Right cardiac atrium (tissue), 5 donors: Measurements from ENCODE around the gene RAB11FIP4. TPM values are rescaled to one million over a fixed set of nuclear protein-coding genes. Genes with fewer than 3 reads are reported as not detected.

Source experiments
- ATAC-seq, 2 donors: fragments of 200-7000 bp; cut with Tn5 transposase; one replicate each; pipeline versions ENCODE4 v1.8.0 to v1.9.1; 2020; ENCODE audit warnings: moderate library complexity in 2 of 2, mild to moderate bottlenecking in 1 of 2
- DNase-seq, 3 donors: peaks; one replicate each; pipeline ENCODE4 v3.0.0-alpha.2; 2020
- H3K27ac ChIP-seq: one replicate; pipeline ENCODE4 v1.5.1; 2013; ENCODE audit warnings: mild to moderate bottlenecking, low read length, control low read depth, moderate library complexity
- H3K27me3 ChIP-seq: one replicate; pipeline ENCODE4 v1.6.1; 2013; ENCODE audit not compliant: control insufficient read depth, insufficient read depth
- H3K4me1 ChIP-seq: one replicate; pipeline ENCODE4 v1.6.1; 2013; ENCODE audit warnings: low read length; ENCODE audit not compliant: control insufficient read depth, insufficient read depth
- H3K4me3 ChIP-seq: one replicate; pipeline ENCODE4 v1.5.1; 2013; ENCODE audit warnings: low read length, control low read depth
- H3K9me3 ChIP-seq: one replicate; pipeline ENCODE4 v1.6.1; 2013; ENCODE audit warnings: low read length; ENCODE audit not compliant: control insufficient read depth
- WGBS: extraction: QIAGEN DNeasy Blood & Tissue Kit; methylation state at CpG from one replicate; pipeline ENCODE4 v1.1.7; 2013; 5-methylcytosine and 5-hydroxymethylcytosine counted together
- intact Hi-C, 4 donors: fragments of 100-400 bp; cut with DNase I; formaldehyde crosslinking; loops; one replicate each; pipeline versions ENCODE4 v1.11.0 to v1.14.0; 2022 to 2023
- polyA plus RNA-seq: library from polyadenylated mRNA; stranded (reverse); fragments of 200-250 nt; gene quantifications from one replicate; pipeline ENCODE4 v1.2.3, GENCODE V29; 2013
- total RNA-seq, 4 donors: library from RNA; stranded (reverse); fragmentation: NEBNext Ultra II Directional; extraction: Animal tissue kit (Norgen Biotek cat#: 25700); gene quantifications; one replicate each; pipeline ENCODE4 v1.2.1, GENCODE V29; 2021
- donor health status: healthy with polysubstance abuse.
- donor health status: DM: no; HTN: yes; CAD: no.
- donor health status: DM: no; HTN: no; CAD: no.
- donor health status: DM: no; HTN: yes; CAD: no; lungs with severe emphysema.
- donor health status: DM: yes; HTN: yes; CAD: no.

RAB11FIP4 gene
- total and polyA plus RNA-seq, 5 donors, result 2.8 to 12.3 (median 7.7) TPM

DNA sequence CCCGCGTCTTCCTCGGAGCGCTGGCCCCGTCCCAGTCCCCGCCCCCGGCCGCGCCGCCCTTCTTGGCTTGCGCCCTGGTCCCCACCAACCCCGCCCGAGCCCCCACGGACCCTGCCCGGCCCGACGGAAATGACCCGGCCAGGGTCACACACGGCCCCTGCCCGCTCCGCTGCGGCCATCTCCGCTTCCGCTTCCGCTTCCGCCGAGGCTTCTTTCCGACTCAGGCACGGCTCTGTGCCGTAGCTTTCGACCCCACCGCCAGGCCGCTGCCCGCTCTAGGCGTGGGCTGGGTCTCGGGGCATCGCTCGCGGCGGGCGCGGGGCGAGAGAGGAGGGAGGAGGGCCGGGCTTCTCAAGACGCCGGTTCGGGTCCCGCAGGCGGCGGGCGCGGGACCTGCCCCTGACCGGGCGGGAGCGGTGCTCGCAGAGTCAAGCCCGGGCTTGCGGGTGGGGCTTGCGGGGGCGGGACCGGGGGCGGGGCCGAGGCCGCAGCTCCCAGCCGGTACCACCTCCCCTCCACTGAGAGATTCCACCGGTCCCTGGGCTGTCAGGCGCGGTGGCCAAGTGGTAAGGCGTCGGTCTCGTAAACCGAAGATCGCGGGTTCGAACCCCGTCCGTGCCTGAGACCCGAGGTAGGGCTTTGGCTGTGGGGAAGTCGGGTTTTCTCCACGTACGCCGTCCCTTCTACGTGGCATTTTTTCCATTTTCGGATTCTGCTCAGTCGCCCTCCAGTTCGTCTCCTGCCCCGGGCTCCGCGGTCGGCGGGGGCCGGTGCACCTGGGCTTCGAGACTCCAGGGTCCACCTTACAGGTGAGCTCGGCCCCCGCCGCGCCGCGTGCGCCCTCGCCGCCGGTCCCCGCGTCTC lies 158.3 kb downstream of the RAB11FIP4 start:
- Histone ChIP-seq H3K4me1 (no peaks in the 10 kb centered on the region), H3K27ac (peak overlapping the region; percentile 91), H3K4me3 (peak overlapping the region; percentile 79), H3K9me3 (no peaks in the 10 kb centered on the region), H3K27me3 (no peaks in the 10 kb centered on the region)
- ATAC-seq, result peak; percentile 96
- under 1% methylated on average over 105 of the region's 105 CpGs for WGBS
- intact Hi-C loops, result loop anchor here in 1 of 4 donors (10.0 kb wide), 1 partner anchor 145 kb away; no protein-coding TSS in a partner anchor
- DNase-seq, result peak; percentile 92 to 96 (median 96)

DNA sequence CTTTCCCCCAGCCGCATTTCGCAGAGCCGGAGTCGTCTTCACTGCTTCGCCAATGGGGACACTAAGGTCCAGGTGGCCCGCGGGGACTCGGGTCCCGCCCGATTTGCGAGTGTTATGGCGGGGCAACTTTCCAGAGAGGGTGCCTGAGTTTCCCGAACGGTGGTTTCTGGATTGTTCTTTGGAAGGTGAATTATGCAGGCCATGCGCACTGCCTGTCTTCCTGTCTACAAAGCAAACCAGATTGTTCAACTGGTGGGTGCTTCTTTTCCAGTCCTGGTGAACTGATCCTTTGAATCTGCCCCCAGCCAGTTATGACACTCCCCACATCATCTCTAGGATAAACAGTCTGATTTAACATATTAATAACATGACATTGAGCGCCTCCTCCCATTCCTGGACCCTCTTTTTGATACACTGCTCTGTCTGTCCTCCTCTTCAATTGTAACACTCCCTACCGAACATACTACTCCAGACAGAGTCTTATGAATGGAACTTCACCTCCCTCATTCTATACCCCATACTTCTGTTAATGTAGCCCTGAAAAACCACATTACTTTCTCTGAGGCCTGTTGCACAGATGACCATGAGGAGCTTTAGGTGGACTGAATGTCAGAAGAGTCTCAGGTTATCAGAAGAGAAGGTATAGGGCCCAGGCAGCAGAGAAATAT lies 159.0 kb downstream of the RAB11FIP4 start:
- intact Hi-C loops, result loop anchor here in 1 of 4 donors (10.0 kb wide), 1 partner anchor 144 kb away; no protein-coding TSS in a partner anchor
- H3K9me3 ChIP-seq, result no peaks in the 10 kb centered on the region
- H3K27ac ChIP-seq, result peak overlapping the region; percentile 13
- no peaks in the 10 kb centered on the region for H3K27me3 ChIP-seq
- DNase-seq (no peak), ATAC-seq (peak in 1 of 2 donors; percentile 0)
- WGBS, result 14% methylated on average over 17 of the region's 17 CpGs
- no peaks in the 10 kb centered on the region for H3K4me1 ChIP-seq
- H3K4me3 ChIP-seq, result peak overlapping the region; percentile 79

DNA sequence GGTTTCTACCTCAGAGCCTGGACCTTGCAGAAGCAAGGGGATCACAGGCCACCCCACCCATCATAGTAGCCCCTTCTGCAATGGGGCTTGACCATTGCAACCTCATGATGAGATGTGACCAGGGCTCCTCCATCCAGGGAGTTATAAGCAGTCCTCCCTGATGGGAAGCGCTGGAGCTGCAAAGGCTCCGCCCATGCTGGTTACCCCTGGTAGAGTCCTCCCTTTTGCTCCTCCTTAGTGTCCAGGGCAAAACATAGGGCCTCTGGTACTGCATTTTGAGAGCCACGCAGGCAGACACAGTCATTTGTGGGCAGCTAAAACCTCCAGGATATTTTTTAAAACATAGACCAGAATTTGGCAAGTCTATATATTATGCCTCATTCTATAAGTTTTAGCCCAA lies 161.1 kb downstream of the RAB11FIP4 start:
- 89% methylated on average over 3 of the region's 3 CpGs for WGBS
- H3K27me3 ChIP-seq, result no peaks in the 10 kb centered on the region
- DNase-seq (no peak), ATAC-seq (no peak)
- no peaks in the 10 kb centered on the region for H3K9me3 ChIP-seq
- H3K4me1 ChIP-seq, result no peaks in the 10 kb centered on the region
- H3K4me3 ChIP-seq, result no peak overlapping the region
- H3K27ac ChIP-seq, result no peak overlapping the region
- intact Hi-C loops, result loop anchor here in 1 of 4 donors (10.0 kb wide), 1 partner anchor 142 kb away; no protein-coding TSS in a partner anchor

DNA sequence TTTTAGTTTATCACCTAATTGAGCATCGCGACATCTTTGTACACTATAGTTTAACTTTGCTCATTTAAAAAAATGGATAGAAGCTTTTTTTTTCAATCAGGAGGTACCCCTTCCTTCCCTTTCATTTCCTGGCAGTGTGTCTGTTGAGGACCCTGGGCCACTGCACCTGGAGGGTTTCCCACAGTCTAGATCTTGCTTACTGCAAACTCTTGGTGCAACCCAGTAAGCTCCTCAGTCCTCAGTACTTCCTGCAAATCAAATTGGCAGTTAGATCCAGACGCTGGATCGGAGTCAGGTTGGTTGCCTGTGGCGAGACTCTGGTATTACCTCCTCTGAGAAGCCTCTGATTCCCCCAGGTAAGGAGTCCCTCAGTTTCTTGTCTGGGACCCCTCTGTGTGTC lies 162.0 kb downstream of the RAB11FIP4 start:
- Histone ChIP-seq H3K9me3 (no peaks in the 10 kb centered on the region), H3K27me3 (no peaks in the 10 kb centered on the region), H3K4me1 (no peaks in the 10 kb centered on the region), H3K27ac (no peak overlapping the region), H3K4me3 (no peak overlapping the region)
- ATAC-seq (no peak), DNase-seq (no peak)
- WGBS, result 81% methylated on average over 5 of the region's 5 CpGs
- intact Hi-C loops, result loop anchor here in 1 of 4 donors (10.0 kb wide), 1 partner anchor 141 kb away; no protein-coding TSS in a partner anchor

DNA sequence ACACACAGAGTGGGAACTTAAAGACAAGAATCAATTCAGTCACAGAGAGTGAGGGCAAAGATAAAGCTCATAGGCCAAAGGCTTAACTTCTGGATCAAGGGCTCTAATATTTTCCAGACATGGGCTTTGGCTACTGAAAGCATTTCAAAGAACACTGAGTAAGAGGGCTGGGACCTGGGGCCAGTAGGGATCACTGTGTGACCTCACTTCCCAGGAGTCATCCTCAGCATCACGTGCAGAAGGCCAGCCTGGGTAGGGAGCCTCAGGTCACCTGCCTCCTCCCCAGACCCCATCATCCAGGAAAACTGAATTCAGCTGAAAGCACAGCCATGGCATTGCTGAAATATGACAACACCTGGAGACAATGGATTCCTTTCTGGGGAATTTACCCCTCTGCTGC lies 163.5 kb downstream of the RAB11FIP4 start:
- no peaks in the 10 kb centered on the region for H3K9me3 ChIP-seq
- intact Hi-C loops, result loop anchor here in 2 of 4 donors (5.0 to 10.0 kb wide), 2 partner anchors 140 to 287 kb away; no protein-coding TSS in a partner anchor

DNA sequence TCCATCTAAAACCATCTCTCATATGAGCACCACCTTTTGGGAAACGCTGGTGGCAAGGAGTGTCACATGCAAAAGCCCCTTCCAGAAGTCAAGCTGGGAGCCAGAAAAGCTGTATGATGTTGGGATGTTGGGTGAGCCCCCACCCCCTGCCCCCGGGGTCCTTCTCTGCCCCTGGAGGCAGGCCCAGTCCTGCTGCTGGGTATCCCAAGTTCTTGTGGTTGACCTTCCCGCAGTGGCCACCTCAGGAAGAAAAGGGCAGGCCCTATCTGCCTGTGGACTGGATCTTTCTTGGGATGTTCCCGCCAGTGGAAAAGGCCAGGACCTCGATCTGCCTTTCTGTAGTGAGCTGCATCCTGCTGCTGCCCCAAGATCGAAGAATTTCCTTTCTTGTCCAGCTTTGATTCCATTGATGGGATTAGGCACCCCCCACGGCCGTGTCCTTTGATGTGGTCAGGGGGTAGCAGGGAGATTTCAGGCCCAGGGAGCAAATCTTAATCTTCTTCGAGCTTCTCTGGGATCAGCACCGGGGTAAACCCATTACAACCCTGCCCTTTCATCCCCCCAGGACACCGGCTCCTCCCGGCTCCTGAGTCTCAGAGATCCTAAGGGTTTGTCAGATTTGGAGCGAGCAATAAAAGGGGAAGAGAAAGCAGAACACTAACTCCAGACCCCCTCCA lies 165.6 kb downstream of the RAB11FIP4 start:
- Histone ChIP-seq H3K27ac (no peak overlapping the region), H3K27me3 (no peaks in the 10 kb centered on the region), H3K4me3 (no peak overlapping the region), H3K4me1 (peaks cover 3% of the 10 kb centered on the region), H3K9me3 (no peaks in the 10 kb centered on the region)
- 80% methylated on average over 13 of the region's 13 CpGs for WGBS
- ATAC-seq, result no peak
- DNase-seq, result peak in 1 of 3 donors; percentile 52
- intact Hi-C loops, result loop anchor here in 2 of 4 donors (5.0 to 10.0 kb wide), 2 partner anchors 138 to 285 kb away; no protein-coding TSS in a partner anchor

More for the DNA sequence above, 163.5 kb downstream of the RAB11FIP4 start:
- no peak overlapping the region for H3K27ac ChIP-seq
- ATAC-seq, result no peak
- H3K4me1 ChIP-seq, result no peaks in the 10 kb centered on the region
- H3K27me3 ChIP-seq, result no peaks in the 10 kb centered on the region
- DNase-seq, result no peak
- no peak overlapping the region for H3K4me3 ChIP-seq
- 81% methylated on average over 1 of the region's 1 CpG for WGBS

DNA sequence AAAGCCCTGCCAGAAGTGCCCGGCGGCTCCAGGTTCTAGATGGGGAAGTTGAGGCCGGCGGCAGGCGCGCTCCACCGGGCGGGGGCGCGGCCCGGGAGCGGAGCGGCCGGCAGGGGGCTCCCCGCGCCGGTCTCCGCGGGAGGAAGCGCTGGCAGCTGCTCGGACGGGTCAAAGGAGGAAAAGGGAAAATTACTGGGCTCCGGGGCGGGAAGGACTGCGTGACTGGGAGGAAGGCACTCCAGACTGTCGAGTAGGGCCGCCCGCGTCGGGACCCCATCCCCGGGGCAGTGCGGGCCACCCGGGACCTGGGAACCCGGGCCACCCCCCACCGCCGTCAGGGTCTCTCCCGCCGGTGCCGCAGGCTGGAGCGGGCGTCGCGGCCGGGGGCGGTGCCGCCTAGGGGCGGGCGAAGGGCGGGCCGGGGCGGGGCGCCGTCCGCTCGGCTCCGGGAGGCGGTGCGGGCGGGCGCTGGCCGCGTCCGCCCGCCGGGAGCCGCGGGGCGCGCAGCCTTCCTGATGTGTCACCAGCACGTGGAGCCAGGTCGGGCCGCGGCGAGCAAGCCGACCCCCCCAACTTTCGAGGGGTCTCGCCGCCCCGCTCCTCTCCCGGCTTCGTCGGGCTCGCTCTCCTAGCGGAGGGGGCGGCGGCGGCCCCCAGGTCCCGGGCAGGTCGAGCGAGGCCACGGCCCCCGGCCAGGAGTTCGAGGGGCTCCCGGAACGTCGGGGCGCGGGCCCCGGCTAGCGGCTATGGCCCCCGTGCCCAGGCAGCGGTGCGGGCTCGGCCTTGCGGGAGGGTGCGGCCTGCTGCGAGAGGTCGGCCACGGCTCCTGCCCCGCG lies 167.5 kb downstream of the RAB11FIP4 start:
- intact Hi-C loops, result loop anchor here (2.0 to 10.0 kb wide), 3 partner anchors 136 to 284 kb away; no protein-coding TSS in a partner anchor
- peaks cover 3% of the 10 kb centered on the region for H3K4me1 ChIP-seq
- no peaks in the 10 kb centered on the region for H3K9me3 ChIP-seq
- ATAC-seq (peak; percentile 89 to 90), DNase-seq (peak; percentile 85 to 92 (median 91))
- no peaks in the 10 kb centered on the region for H3K27me3 ChIP-seq
- H3K27ac ChIP-seq, result peak overlapping the region; percentile 99
- WGBS, result under 1% methylated on average over 105 of the region's 111 CpGs
- H3K4me3 ChIP-seq, result peak overlapping the region; percentile 90

DNA sequence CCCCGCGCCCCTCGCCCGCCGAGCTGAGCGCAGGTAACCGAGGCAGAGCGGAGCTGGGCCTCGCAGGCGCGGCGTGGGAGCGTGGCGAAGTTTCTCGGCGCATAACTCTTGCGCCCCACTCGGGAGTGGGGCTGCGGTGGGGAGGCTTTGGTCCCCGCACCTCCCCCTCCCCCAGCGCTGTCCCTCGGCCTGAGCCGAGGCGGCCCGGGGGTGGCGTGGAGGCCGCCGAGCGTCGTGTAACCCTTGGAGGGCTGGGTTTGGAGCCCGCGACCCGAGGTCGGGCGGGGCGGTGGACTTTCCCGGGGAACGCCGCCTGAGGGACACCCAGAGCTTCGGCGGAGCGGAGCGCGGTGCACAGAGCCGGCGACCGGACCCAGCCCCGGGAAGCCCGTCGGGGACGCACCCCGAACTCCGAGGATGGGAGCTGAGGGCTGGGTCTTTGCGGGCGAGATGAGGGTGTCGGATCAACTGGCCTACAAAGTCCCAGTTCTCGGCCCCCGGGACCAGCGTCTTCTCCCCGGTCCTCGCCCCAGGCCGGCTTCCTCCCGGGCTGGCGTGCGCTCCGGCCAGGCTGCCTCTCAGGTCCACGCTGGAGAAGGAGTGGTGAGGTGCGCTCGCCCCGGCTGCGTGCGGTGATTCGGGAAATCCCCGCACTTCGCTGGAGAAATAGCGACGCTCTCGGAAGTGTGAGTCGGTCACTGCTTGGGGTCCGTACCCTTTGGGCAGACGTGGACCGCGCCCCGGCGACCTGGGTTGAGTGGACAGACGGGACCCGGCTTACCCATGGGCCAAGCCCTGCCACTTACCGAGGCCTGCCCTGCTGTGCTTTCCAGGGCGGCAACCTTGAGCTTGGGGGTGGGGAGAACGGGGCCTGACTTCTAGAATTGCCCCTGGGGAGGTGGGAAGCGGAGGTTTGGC lies 168.4 kb downstream of the RAB11FIP4 start:
- peak; percentile 49 to 77 (median 76) for DNase-seq
- Histone ChIP-seq H3K27me3 (no peaks in the 10 kb centered on the region), H3K27ac (peak overlapping the region; percentile 2), H3K4me3 (peak overlapping the region; percentile 90), H3K4me1 (peaks cover 3% of the 10 kb centered on the region), H3K9me3 (no peaks in the 10 kb centered on the region)
- WGBS, result 11% methylated on average over 91 of the region's 91 CpGs
- intact Hi-C loops, result loop anchor here (2.0 to 10.0 kb wide), 3 partner anchors 135 to 283 kb away; no protein-coding TSS in a partner anchor
- peak; percentile 38 to 58 for ATAC-seq

DNA sequence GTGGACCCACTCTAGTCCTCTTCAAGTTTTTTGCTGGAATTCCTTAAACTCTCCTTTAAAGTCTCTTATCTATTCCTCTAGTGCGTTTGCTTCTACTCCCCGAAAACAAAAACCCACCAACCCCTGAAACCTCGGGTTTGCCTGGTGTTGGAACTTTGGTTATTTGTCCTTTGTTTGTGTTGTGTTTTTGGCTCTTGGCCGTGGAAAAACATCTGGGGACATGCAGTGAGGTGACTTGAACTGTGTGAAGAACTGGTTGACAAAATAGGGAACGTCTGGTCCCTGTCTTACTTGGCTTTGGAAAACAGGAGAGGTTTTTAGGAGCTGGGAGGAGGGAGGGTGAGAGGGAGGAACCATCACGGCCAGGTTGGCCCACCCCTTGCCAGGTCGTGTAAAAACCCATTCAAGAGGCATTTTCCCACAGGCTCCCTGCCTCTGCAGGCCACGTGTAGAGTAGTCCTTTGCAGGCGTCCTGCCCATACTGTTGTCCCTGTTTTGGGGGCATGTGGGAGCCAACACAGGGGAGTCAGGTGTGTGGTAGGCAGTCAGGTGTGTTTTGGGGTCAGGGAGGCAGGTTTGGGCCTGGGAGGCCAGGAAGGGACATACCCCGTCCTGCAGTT lies 169.3 kb downstream of the RAB11FIP4 start:
- 47% methylated on average over 10 of the region's 10 CpGs for WGBS
- H3K4me3 ChIP-seq, result peak overlapping the region; percentile 90
- H3K9me3 ChIP-seq, result no peaks in the 10 kb centered on the region
- ATAC-seq (no peak), DNase-seq (no peak)
- peaks cover 8% of the 10 kb centered on the region for H3K4me1 ChIP-seq
- intact Hi-C loops, result no loop called here
- peak overlapping the region; percentile 28 for H3K27ac ChIP-seq
- no peaks in the 10 kb centered on the region for H3K27me3 ChIP-seq
